ENCODE data around the gene SNRPA.
"Not testable (repeated sequence)": the region's sequence is repeated elsewhere in the genome, so short reads cannot be mapped to it uniquely, and the experiment has no call there.

Gene SNRPA

GRCh38 chr19:40781140-40781539 lies 30.1 kb downstream of the SNRPA start (continued):
- no peak for TF ChIP-seq ZNF645 (tag by site-specific recombination; IDR thresholded peaks at IDR 0.05)
- peak; percentile 71 for TF ChIP-seq REST (tag by site-specific recombination; IDR thresholded peaks at IDR 0.05)
- no peak for TF ChIP-seq TCF7L2 (IDR thresholded peaks at IDR 0.05; ENCODE audit: borderline replicate concordance, low read depth, low read length)

- H3K4me1 ChIP-seq (ENCODE audit: control insufficient read depth, insufficient read depth, low read length), result peaks cover 5% of the 10 kb centered on the region; the same call in 1 of the 2 replicates
- TF ChIP-seq ZNF621 (tag by site-specific recombination; IDR thresholded peaks at IDR 0.05), result no peak
- TF ChIP-seq KLF1 (tag by site-specific recombination; IDR thresholded peaks at IDR 0.05), result peak; percentile 61
- 0 out of 2 replicates have a peak, but pooled peaks have one; percentile 19 for TF ChIP-seq GLIS2 (tag by site-specific recombination; IDR thresholded peaks at IDR 0.05)
- CTCF ChIA-PET, result interaction anchor here (0.6 kb wide), 1 partner anchor 375 kb away, joined by 3 read pairs; no protein-coding TSS in a partner anchor
- no peak overlapping the region for H3K4me3 ChIP-seq (ENCODE audit: low read depth, low read length)
- H3K36me3 ChIP-seq (ENCODE audit: control insufficient read depth in 2 of 2, insufficient read depth in 1 of 2, low read length in 2 of 2), result peaks cover 0 to 23% of the 10 kb centered on the region in 2 experiments; a peak in 1 of 3 replicates
- POLR2A ChIA-PET, result interaction anchor here (0.6 kb wide), 2 partner anchors 17 to 110 kb away, joined by 3 to 5 read pairs; no protein-coding TSS in a partner anchor
- H3K9me3 ChIP-seq (ENCODE audit: control insufficient read depth, insufficient read depth, low read depth, low read length), result no peaks in the 10 kb centered on the region
- H3K27ac ChIP-seq (ENCODE audit: extremely low read depth, low read depth, low read length), result no peak overlapping the region
Observed at GRCh38 chr19:40783711-40784110, 32.7 kb downstream of the SNRPA start.

GRCh38 chr19:40784146-40784545 lies 33.1 kb downstream of the SNRPA start:
- CTCF ChIA-PET; H3K9me3 ChIP-seq (ENCODE audit: control insufficient read depth, insufficient read depth, low read depth, low read length); H3K4me1 ChIP-seq (ENCODE audit: control insufficient read depth, insufficient read depth, low read length); H3K27ac ChIP-seq (ENCODE audit: extremely low read depth, low read depth, low read length); H3K4me3 ChIP-seq (ENCODE audit: low read depth, low read length): not testable (repeated sequence)
- peaks cover 0 to 23% of the 10 kb centered on the region in 2 experiments; a peak in 1 of 3 replicates for H3K36me3 ChIP-seq (ENCODE audit: control insufficient read depth in 2 of 2, insufficient read depth in 1 of 2, low read length in 2 of 2)
- POLR2A ChIA-PET, result interaction anchor here (0.6 kb wide), 2 partner anchors 17 to 110 kb away, joined by 3 to 5 read pairs; no protein-coding TSS in a partner anchor
- TF ChIP-seq ZNF398 (tag by site-specific recombination; IDR thresholded peaks at IDR 0.05) (0 out of 2 replicates have a peak, but pooled peaks have one; percentile 3), ZNF121 (tag by site-specific recombination; IDR thresholded peaks at IDR 0.05) (peak; percentile 89)

GRCh38 chr19:40785526-40785925 lies 34.5 kb downstream of the SNRPA start:
- H3K4me1 ChIP-seq (ENCODE audit: control insufficient read depth, insufficient read depth, low read length), result no peaks in the 10 kb centered on the region
- CTCF ChIA-PET, result interaction anchor here (0.7 to 1.3 kb wide), 3 partner anchors 8 to 146 kb away, joined by 4 to 6 read pairs (median 5); partner anchors contain the start of genes EGLN2 and RAB4B
- H3K27ac ChIP-seq (ENCODE audit: extremely low read depth, low read depth, low read length), result no peak overlapping the region
- H3K9me3 ChIP-seq (ENCODE audit: control insufficient read depth, insufficient read depth, low read depth, low read length), result no peaks in the 10 kb centered on the region
- peaks cover 0 to 27% of the 10 kb centered on the region in 2 experiments; a peak in 1 of 3 replicates for H3K36me3 ChIP-seq (ENCODE audit: control insufficient read depth in 2 of 2, insufficient read depth in 1 of 2, low read length in 2 of 2)
- POLR2A ChIA-PET, result no interaction called here
- no peak overlapping the region for H3K4me3 ChIP-seq (ENCODE audit: low read depth, low read length)
- TF ChIP-seq PRDM10 (tag by site-specific recombination; IDR thresholded peaks at IDR 0.05) (no peak), YY2 (tag by site-specific recombination; IDR thresholded peaks at IDR 0.05) (no peak), ZNF138 (tag by site-specific recombination; IDR thresholded peaks at IDR 0.05; ENCODE audit: borderline replicate concordance) (no peak), ZNF670 (tag by site-specific recombination; IDR thresholded peaks at IDR 0.05; ENCODE audit: low read depth) (no peak), ZNF202 (tag by site-specific recombination; IDR thresholded peaks at IDR 0.05; ENCODE audit: borderline replicate concordance) (no peak), ZNF239 (tag by site-specific recombination; IDR thresholded peaks at IDR 0.05) (no peak), KLF9 (tag by site-specific recombination; IDR thresholded peaks at IDR 0.05; ENCODE audit: low read depth) (no peak), ZFHX2 (tag by site-specific recombination; conservative IDR thresholded peaks at IDR 0.05) (0 out of 2 replicates have a peak, but pooled peaks have one; percentile 18), ZBTB20 (tag by site-specific recombination; IDR thresholded peaks at IDR 0.05) (no peak), SP2 (tag by site-specific recombination; IDR thresholded peaks at IDR 0.05) (no peak), KLF10 (tag by site-specific recombination; IDR thresholded peaks at IDR 0.05) (no peak), GFI1B (tag by site-specific recombination; IDR thresholded peaks at IDR 0.05) (no peak)
